OCI-LY1 (cell line): ENCODE data around the gene DMD.

Experiments
- CTCF ChIP-seq: fragments of 200-600 bp; sonication (generic), shearing (Covaris generic); IDR thresholded peaks from 2 replicates; pipeline ENCODE4 v1.5.1; 2017; ENCODE audit warnings: mild to moderate bottlenecking, antibody characterized with exemption, low read length, moderate library complexity, mixed read lengths
- EZH2 ChIP-seq: fragments of 200-600 bp; sonication (generic), shearing (Covaris generic); IDR thresholded peaks from 2 replicates; pipeline ENCODE4 v1.8.0; 2017; ENCODE audit warnings: borderline replicate concordance, mixed run types, mild to moderate bottlenecking, antibody characterized with exemption, low read length, moderate library complexity, mixed read lengths

GRCh38 chrX:33207056-33207455 lies 4.3 kb downstream of the DMD start:
- no peak for TF ChIP-seq CTCF
- no peak for TF ChIP-seq EZH2
